Esophagus muscularis mucosa (tissue), 4 donors: ENCODE measurements around the gene GAB1. TPM values are rescaled to one million over a fixed set of nuclear protein-coding genes. Genes with fewer than 3 reads are reported as not detected.
A peak's percentile ranks its signal among the peaks of the same experiment; 100 is the strongest.

Experiments
- DNase-seq: peaks from one replicate; pipeline ENCODE4 v3.0.0-alpha.2; 2017; ENCODE audit errors: extremely low spot score
- H3K27ac ChIP-seq, 4 donors: fragments of 200-600 bp; sonication (generic); replicated peaks in 1 of 4; 1 replicate in 3 of 4; 2 replicates in 1 of 4; pipeline ENCODE4 v1.5.1; 2016 to 2019; ENCODE audit warnings: mild to moderate bottlenecking in 1 of 4
- H3K27me3 ChIP-seq, 4 donors: fragments of 200-600 bp; sonication (generic); one replicate each; pipeline versions ENCODE4 v1.5.1 to v1.6.0; 2016 to 2019
- H3K36me3 ChIP-seq, 4 donors: fragments of 200-600 bp; sonication (generic); one replicate each; pipeline ENCODE4 v1.5.1; 2016 to 2019
- H3K4me1 ChIP-seq, 4 donors: fragments of 200-600 bp; sonication (generic); one replicate each; pipeline ENCODE4 v1.5.1; 2016 to 2019
- H3K4me3 ChIP-seq, 4 donors: fragments of 200-600 bp; sonication (generic); 1 replicate in 2 of 4; 2 replicates in 2 of 4; pipeline ENCODE4 v1.5.1; 2016 to 2019; ENCODE audit warnings: mild to moderate bottlenecking in 4 of 4, moderate library complexity in 1 of 4
- H3K9me3 ChIP-seq, 4 donors: fragments of 200-600 bp; sonication (generic); 1 replicate in 3 of 4; 2 replicates in 1 of 4; pipeline ENCODE4 v1.5.1; 2016 to 2019
- EP300 ChIP-seq: sonication (generic); formaldehyde crosslinking; IDR thresholded peaks from one replicate; pipeline ENCODE4 v1.6.1; 2017; ENCODE audit warnings: antibody characterized with exemption
- POLR2A ChIP-seq: fragments of 450-650 bp; IDR thresholded peaks from one replicate; pipeline ENCODE4 v1.6.1; 2017; ENCODE audit warnings: antibody characterized with exemption, moderate library complexity, mild to moderate bottlenecking, low read depth
- POLR2AphosphoS5 ChIP-seq, 2 donors: sonication (generic); formaldehyde crosslinking; IDR thresholded peaks; one replicate each; pipeline ENCODE4 v1.6.1; 2017; ENCODE audit warnings: antibody characterized with exemption in 2 of 2
- WGBS: methylation state at CpG from one replicate; pipeline ENCODE4 v1.1.5; 2018; 5-methylcytosine and 5-hydroxymethylcytosine counted together
- intact Hi-C: fragments of 100-400 bp; cut with DNase I; formaldehyde crosslinking; loops from one replicate; pipeline ENCODE4 v1.15.1; 2023
- total RNA-seq, 4 donors: library from RNA; depleted of rRNA; stranded (reverse); fragments of >200 nt; gene quantifications; one replicate each; pipeline versions ENCODE4 v1.1.0 to v1.2.1, GENCODE V29; 2016
- TF ChIP-seq, protein P1 (sequence below), 3 experiments: fragments of 200-600 bp in 2 of 3; fragments of 450-650 bp in 1 of 3; sonication (generic) in 2 of 3; IDR thresholded peaks; one replicate each; pipeline ENCODE4 v1.5.1; 2017 to 2019; ENCODE audit warnings: antibody characterized with exemption in 3 of 3, mild to moderate bottlenecking in 2 of 3, moderate library complexity in 1 of 3

GAB1 gene
- total RNA-seq, 4 donors from 2014 or later = 73.5 to 117 (median 98.8) TPM

DNA sequence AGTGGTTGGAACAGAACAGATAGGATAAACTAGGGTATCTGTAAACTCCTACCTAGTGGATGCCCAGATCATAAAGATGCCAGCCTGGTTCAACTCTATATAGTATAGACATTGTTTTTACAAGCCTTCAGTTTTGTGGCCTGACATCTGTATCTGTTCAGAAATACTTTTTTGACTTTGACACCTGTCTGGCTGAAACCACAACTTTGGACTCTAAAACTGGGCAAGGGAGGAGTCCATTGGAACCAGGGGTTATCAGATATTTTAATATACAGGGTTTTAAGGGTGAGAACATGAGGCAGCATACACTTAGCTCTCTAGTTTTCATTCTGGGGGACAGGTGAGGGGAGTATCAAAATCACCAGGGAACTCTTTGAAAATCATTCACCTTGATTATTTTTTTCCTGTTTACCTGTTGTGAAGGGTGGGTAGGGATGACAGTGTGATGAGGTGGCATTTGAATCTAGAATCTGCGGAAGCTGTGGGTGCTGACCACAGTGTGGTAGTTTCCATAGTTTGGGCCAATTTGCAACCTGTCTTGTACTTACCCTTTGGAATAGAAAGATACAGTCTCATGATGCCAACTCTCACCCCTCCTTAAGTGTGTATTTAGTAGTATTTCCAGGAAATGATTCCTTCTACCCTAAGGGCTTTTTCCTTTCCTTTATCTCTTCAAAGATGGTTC lies 20.6 kb downstream of the GAB1 start:
- Histone ChIP-seq H3K4me1 (peaks cover 2 to 100% (median 91%) of the 10 kb centered on the region in 4 donors), H3K36me3 (no peaks in the 10 kb centered on the region), H3K27ac (peak overlapping the region; percentile 60 to 79 (median 72)), H3K4me3 (no peak overlapping the region), H3K27me3 (no peaks in the 10 kb centered on the region), H3K9me3 (no peaks in the 10 kb centered on the region)
- 82% methylated on average over 1 of the region's 1 CpG for WGBS
- DNase-seq = no peak
- intact Hi-C loops = no loop called here
- TF ChIP-seq POLR2A (no peak), EP300 (no peak), POLR2AphosphoS5 (IDR thresholded peaks at IDR 0.05) (no peak)
- TF ChIP-seq, protein P1, sequence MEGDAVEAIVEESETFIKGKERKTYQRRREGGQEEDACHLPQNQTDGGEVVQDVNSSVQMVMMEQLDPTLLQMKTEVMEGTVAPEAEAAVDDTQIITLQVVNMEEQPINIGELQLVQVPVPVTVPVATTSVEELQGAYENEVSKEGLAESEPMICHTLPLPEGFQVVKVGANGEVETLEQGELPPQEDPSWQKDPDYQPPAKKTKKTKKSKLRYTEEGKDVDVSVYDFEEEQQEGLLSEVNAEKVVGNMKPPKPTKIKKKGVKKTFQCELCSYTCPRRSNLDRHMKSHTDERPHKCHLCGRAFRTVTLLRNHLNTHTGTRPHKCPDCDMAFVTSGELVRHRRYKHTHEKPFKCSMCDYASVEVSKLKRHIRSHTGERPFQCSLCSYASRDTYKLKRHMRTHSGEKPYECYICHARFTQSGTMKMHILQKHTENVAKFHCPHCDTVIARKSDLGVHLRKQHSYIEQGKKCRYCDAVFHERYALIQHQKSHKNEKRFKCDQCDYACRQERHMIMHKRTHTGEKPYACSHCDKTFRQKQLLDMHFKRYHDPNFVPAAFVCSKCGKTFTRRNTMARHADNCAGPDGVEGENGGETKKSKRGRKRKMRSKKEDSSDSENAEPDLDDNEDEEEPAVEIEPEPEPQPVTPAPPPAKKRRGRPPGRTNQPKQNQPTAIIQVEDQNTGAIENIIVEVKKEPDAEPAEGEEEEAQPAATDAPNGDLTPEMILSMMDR (IDR thresholded peaks at IDR 0.05) = no peak

DNA sequence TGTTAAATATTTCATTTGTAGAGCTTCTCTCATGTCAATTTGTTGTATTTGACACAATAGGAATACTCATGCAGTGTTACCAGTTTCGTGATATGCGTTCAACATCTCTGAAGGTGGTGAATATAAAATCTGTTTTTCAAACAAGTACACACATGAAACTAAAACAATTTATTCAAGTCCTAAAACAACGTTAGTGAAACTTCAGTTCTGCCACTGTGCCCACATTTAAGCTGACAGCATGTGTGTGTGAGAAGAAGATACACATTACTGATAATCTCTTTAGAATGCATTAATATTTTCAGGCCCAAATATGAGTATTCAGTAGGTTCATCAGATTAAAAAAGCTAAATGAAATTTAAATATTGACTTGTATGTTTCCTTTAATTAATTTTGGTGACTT lies 21.7 kb downstream of the GAB1 start:
- peaks cover 13 to 100% (median 91%) of the 10 kb centered on the region in 4 donors for H3K4me1 ChIP-seq
- peak overlapping the region; percentile 62 to 79 (median 68) for H3K27ac ChIP-seq

DNA sequence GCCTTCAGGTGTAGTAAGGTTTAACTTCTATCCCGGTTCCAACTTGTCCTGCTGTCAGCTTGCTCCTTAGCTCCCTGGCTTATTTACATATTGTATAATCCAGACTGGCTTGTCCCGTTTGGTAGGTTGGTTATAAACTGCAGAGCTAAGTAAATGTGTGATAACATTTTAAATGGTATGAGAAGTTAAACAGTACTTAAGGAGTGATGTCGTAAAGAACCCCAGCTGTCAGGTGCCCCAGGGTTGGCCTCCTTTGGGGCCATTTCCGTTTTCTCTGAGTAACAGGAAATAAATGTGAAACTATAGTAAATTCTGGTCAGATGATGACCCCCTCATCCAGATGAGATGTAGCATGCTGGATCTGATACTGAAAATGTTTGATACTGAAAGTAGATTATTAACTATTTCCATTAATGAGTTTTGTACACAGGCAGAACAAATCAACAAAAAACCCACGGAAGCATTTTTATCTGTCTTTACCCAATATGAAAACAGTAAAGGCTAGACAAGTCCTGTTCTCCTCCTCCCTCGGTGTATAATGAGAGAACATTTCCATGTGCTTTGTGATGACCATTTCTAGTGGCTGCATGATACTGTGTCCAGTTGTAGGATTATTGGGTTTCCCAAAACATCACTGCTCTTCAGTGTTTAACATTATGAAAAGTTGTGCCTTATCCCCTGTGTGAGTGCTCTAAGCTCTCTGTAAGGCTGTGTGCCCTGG lies 22.4 kb downstream of the GAB1 start:
- intact Hi-C loops = no loop called here

More for the DNA sequence above, 21.7 kb downstream of the GAB1 start:
- H3K27me3 ChIP-seq = no peaks in the 10 kb centered on the region
- no peaks in the 10 kb centered on the region for H3K9me3 ChIP-seq
- 46% methylated on average over 3 of the region's 3 CpGs for WGBS
- intact Hi-C loops = no loop called here
- TF ChIP-seq EP300 (no peak), POLR2AphosphoS5 (IDR thresholded peaks at IDR 0.05) (no peak), POLR2A (no peak)
- TF ChIP-seq, protein P1 (IDR thresholded peaks at IDR 0.05) = no peak
- H3K4me3 ChIP-seq = peak overlapping the region in 3 of 4 donors; percentile 4 to 15 (median 6)
- DNase-seq = no peak
- no peaks in the 10 kb centered on the region for H3K36me3 ChIP-seq

DNA sequence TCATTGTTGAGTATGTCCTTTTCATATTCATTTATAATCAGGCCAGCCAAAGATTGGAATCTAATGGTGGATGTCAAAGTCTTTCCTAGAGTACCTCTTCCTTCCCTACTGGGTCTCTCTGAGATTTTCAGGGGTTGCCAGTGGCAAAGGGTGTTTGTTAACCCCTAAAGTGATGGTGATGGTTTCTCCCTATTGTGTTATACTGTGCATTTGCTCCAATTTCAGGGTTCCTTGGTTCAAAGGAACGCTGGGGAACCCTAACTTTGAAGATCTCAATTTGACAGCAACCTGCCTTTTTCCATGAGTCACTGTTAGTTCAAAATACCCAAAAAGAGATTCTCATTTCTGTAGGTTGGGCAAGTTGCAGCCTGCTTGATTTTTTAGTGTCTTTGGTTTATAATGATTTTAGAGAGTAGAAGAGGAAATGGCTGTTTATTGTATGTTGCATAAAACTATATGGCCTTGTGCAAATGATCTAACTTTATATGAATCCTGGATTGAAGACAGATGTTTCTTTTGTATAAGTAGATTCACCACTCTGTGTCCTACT lies 23.0 kb downstream of the GAB1 start:
- no peak for TF ChIP-seq POLR2AphosphoS5 (IDR thresholded peaks at IDR 0.05)
- TF ChIP-seq EP300 = no peak
- TF ChIP-seq POLR2A = no peak
- TF ChIP-seq, protein P1 (IDR thresholded peaks at IDR 0.05) = no peak
- 81% methylated on average over 1 of the region's 1 CpG for WGBS
- peak overlapping the region in 1 of 4 donors; percentile 4 for H3K4me3 ChIP-seq
- H3K27me3 ChIP-seq = no peaks in the 10 kb centered on the region
- H3K4me1 ChIP-seq = peaks cover 24 to 100% (median 90%) of the 10 kb centered on the region in 4 donors
- H3K9me3 ChIP-seq = no peaks in the 10 kb centered on the region
- no peak for DNase-seq
- intact Hi-C loops = no loop called here
- H3K27ac ChIP-seq = peak overlapping the region; percentile 62 to 79 (median 68)
- H3K36me3 ChIP-seq = no peaks in the 10 kb centered on the region

More for the DNA sequence above, 22.4 kb downstream of the GAB1 start:
- H3K4me1 ChIP-seq = peaks cover 20 to 100% (median 90%) of the 10 kb centered on the region in 4 donors
- DNase-seq = no peak
- no peaks in the 10 kb centered on the region for H3K36me3 ChIP-seq
- TF ChIP-seq POLR2AphosphoS5 (IDR thresholded peaks at IDR 0.05) = peak; percentile 22 to 24
- no peak for TF ChIP-seq EP300
- TF ChIP-seq, protein P1 (IDR thresholded peaks at IDR 0.05) = no peak
- H3K27me3 ChIP-seq = no peaks in the 10 kb centered on the region
- H3K4me3 ChIP-seq = peak overlapping the region in 3 of 4 donors; percentile 4 to 15 (median 6)
- H3K27ac ChIP-seq = peak overlapping the region; percentile 62 to 79 (median 68)
- 14% methylated on average over 6 of the region's 6 CpGs for WGBS
- H3K9me3 ChIP-seq = no peaks in the 10 kb centered on the region
